PFSK-1 (cell line): ENCODE measurements around the gene ATP4A.

ENCODE experiments used
- FOXP2 ChIP-seq: optimal IDR thresholded peaks from 2 replicates; pipeline ENCODE3; 2011; ENCODE audit warnings: borderline replicate concordance, control low read depth, inconsistent platforms; ENCODE audit not compliant: insufficient read depth; ENCODE audit errors: extremely low read length, extremely low read depth
- POLR2AphosphoS5 ChIP-seq: IDR thresholded peaks from 2 replicates; pipeline ENCODE4 v1.6.1; 2012; ENCODE audit warnings: low read depth, mild to moderate bottlenecking, control low read depth, low read length, moderate library complexity
- SIN3A ChIP-seq: IDR thresholded peaks from 2 replicates; pipeline ENCODE4 v1.6.1; 2012; ENCODE audit warnings: mild to moderate bottlenecking, low read length, moderate library complexity, borderline replicate concordance; ENCODE audit not compliant: insufficient read depth
- TAF1 ChIP-seq: IDR thresholded peaks from 2 replicates; pipeline ENCODE4 v1.6.1; 2012; ENCODE audit warnings: low read length, control low read depth, borderline replicate concordance; ENCODE audit not compliant: insufficient read depth
- TF ChIP-seq, protein P1 (sequence below), 2 experiments: IDR thresholded peaks; 2 replicates each; pipeline versions ENCODE4 v1.6.1 to v1.8.0; 2011 to 2012; ENCODE audit warnings: low read depth in 2 of 2, low read length in 2 of 2, control low read depth in 1 of 2, inconsistent platforms in 1 of 2, mild to moderate bottlenecking in 1 of 2, moderate library complexity in 1 of 2; ENCODE audit not compliant: insufficient read depth in 1 of 2

The ATP4A gene

DNA sequence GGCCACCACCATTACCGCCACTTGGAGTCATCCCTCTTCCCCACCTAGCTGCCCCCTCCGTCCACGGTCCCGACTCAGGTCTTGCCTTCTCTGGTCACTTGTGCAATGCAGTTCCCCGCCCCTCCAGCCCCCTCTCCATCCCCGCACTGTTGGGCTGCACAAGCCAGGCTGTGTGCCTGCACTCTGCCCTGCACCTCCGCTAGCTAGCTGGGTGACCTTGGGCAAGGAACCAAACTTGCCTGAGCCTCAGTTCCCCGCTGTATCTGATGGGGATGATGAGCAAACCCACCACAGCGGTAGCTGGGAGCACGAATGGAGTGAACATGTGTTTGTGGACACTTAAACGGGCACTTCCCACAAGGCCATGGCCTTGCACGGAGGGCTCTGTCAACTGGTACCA lies 23.6 kb downstream of the ATP4A start:
- TF ChIP-seq FOXP2 (no peak), POLR2AphosphoS5 (no peak), TAF1 (no peak), SIN3A (no peak)
- TF ChIP-seq, protein P1, sequence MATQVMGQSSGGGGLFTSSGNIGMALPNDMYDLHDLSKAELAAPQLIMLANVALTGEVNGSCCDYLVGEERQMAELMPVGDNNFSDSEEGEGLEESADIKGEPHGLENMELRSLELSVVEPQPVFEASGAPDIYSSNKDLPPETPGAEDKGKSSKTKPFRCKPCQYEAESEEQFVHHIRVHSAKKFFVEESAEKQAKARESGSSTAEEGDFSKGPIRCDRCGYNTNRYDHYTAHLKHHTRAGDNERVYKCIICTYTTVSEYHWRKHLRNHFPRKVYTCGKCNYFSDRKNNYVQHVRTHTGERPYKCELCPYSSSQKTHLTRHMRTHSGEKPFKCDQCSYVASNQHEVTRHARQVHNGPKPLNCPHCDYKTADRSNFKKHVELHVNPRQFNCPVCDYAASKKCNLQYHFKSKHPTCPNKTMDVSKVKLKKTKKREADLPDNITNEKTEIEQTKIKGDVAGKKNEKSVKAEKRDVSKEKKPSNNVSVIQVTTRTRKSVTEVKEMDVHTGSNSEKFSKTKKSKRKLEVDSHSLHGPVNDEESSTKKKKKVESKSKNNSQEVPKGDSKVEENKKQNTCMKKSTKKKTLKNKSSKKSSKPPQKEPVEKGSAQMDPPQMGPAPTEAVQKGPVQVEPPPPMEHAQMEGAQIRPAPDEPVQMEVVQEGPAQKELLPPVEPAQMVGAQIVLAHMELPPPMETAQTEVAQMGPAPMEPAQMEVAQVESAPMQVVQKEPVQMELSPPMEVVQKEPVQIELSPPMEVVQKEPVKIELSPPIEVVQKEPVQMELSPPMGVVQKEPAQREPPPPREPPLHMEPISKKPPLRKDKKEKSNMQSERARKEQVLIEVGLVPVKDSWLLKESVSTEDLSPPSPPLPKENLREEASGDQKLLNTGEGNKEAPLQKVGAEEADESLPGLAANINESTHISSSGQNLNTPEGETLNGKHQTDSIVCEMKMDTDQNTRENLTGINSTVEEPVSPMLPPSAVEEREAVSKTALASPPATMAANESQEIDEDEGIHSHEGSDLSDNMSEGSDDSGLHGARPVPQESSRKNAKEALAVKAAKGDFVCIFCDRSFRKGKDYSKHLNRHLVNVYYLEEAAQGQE (IDR thresholded peaks at IDR 0.05; ENCODE audit: insufficient read depth in 1 of 2, low read depth in 2 of 2, low read length in 2 of 2) = no peak

DNA sequence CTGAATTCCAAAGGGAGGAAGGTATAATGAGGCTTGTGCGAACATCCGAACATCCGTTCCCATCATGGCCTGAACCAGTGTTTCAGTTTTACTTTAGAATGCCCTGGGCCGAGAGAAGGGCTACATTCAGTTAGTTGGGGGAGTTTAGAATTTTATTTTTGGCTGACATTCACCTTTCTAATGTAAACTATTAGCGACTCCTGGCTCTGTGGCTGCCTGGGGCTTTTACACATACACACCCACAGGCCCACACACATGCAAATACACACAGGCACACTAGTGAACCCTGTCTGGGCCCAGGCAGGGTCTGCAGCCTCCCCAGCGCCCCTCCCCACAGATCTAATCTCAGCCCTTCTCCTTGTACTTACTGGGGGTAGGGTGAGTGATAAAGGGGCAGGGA lies 24.1 kb downstream of the ATP4A start:
- TF ChIP-seq POLR2AphosphoS5 = no peak
- TF ChIP-seq SIN3A = no peak
- TF ChIP-seq, protein P1 (IDR thresholded peaks at IDR 0.05; ENCODE audit: insufficient read depth in 1 of 2, low read depth in 2 of 2, low read length in 2 of 2) = no peak
- TF ChIP-seq FOXP2 = no peak
- TF ChIP-seq TAF1 = no peak

- TF ChIP-seq FOXP2 = no peak
- TF ChIP-seq SIN3A = no peak
- no peak for TF ChIP-seq TAF1
- TF ChIP-seq, protein P1 (IDR thresholded peaks at IDR 0.05; ENCODE audit: insufficient read depth in 1 of 2, low read depth in 2 of 2, low read length in 2 of 2) = no peak
- TF ChIP-seq POLR2AphosphoS5 = no peak
These were observed 28.5 kb downstream of the ATP4A start for GRCh38 chr19:35534803-35535480.

- no peak for TF ChIP-seq SIN3A
- TF ChIP-seq, protein P1 (IDR thresholded peaks at IDR 0.05; ENCODE audit: insufficient read depth in 1 of 2, low read depth in 2 of 2, low read length in 2 of 2) = no peak
These were observed 29.6 kb downstream of the ATP4A start for GRCh38 chr19:35533822-35534392.

- TF ChIP-seq FOXP2 (no peak), SIN3A (no peak), POLR2AphosphoS5 (no peak), TAF1 (no peak)
- TF ChIP-seq, protein P1 (IDR thresholded peaks at IDR 0.05; ENCODE audit: insufficient read depth in 1 of 2, low read depth in 2 of 2, low read length in 2 of 2) = no peak
These were observed 30.1 kb downstream of the ATP4A start, which contains the start of gene GAPDHS for GRCh38 chr19:35533201-35533821. Gene GAPDHS (plus strand): TSS chr19:35533456. CDS start chr19:35533528, 72 bp downstream.
